Fibroblast of skin of right biceps (primary cell): ENCODE measurements around the gene SLC11A1.

ENCODE experiments used
- DNase-seq: peaks from one replicate; pipeline ENCODE4 v3.0.0-alpha.2; 2013

SLC11A1 gene

DNA sequence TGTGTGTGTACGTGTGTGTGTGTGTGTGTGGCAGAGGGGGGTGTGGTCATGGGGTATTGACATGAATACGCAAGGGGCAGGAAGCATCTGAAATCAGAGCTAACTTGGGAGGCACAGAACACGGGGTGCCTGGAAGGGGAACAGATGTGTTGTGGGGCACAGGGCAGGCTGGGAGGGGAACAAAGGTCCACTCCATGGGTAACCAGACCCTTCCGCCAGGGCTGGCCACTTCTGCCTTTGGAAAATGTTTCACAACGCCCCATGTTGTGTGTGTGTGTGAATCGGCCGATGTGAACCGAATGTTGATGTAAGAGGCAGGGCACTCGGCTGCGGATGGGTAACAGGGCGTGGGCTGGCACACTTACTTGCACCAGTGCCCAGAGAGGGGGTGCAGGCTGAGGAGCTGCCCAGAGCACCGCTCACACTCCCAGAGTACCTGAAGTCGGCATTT lies at the start of gene SLC11A1:
Gene SLC11A1 (plus strand): TSS at position 358 of the 451 bp plus-strand sequence. CDS start 96 bp downstream, outside the sequence.
- DNase-seq, result no peak

- DNase-seq, result no peak
Measured at GRCh38 chr2:218332288-218332687, 49.8 kb upstream of the SLC11A1 start.

DNA sequence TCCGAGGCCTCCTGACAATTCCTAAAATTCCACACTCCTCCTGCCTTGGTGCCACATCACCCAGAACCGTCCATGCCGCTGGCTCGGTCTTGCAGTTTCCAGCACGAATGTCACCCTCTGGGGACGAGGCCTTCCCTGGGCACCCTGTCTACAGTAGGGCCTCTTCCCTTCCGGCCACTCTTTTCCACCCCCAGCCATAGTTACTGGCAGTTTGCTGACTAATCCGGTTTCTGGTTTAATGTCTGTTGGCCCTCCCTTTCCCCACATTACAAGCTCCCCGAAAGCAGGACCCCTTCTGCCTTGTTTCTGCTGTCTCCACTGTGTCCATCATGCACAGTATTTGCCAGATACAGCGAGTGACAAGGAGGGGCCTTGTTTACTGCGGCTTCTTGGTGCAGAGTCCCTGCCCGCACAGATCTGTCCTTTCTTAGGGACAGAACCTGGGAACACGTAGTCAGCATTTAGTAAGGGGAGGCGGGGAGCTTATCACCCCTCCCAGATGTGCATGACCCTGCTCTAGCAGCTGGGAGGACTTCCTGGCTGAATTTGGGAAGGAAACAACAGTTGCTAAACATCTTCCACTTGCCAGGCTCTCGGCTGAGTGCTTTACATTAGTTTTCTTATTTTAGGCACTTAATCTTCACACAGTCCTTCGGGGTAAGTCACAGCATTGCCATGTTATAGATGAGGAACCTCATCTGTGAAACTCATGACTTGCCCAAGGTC lies 49.0 kb upstream of the SLC11A1 start:
- DNase-seq, result no peak

DNA sequence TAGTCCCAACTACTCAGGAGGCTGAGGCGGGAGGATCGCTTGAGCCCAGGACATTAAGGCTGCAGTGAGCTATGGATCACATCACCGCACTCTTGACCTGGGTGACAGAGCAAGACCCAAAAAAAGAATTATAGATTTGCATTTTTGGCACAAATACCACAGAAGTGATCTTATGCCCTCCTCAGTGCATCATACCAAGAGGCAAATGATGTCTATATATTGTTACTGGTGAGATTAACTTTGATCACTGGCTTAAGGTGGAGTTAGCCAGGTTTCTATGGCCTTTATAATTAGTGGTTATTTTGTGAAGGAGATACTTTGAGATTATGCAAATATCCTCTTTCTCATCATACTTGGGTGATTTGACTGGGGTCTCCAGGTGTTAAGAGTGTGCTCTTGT lies 47.5 kb upstream of the SLC11A1 start:
- DNase-seq, result no peak

DNA sequence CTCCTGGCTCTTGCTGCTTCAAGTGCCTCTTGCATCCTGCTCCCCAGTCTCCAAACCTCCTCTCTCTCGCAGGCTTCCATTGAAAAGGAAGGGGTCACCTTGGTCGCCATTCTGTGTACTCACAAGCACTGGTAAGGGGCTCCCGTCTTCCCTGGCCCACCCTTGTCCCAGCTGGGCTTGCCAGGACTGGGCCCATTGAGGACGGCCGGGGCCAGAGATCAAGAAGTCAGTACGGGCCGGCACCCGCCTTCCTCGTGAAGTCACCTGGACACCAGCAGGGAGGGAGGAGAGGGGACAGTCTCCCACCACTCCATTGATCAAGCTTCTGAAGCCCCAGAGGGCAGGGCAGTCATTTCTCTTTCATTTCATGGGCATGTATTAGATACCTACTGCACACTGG lies 41.4 kb upstream of the SLC11A1 start:
- no peak for DNase-seq

- no peak for DNase-seq
Measured at GRCh38 chr2:218341381-218341780, 40.7 kb upstream of the SLC11A1 start.

DNA sequence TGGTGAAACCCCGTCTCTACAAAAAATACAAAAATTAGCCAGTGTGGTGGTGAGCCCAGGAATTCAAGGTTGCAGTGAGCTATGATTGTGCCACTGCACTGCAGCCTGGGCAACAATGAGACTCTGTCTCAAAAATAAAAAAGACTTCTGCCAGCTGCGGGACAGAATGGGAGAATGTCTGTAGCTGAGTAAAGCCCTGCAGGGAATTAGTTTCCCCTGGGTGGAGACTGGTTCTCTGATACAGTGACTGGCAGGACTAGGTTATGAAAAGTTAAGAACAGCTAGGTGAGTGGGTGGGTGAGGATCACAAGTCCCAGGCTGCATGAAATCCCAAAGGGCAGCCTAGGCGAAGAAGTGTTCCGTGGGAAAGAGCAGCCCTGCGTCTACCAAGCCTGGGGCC lies 39.2 kb upstream of the SLC11A1 start:
- DNase-seq, result no peak

GRCh38 chr2:218343591-218343990 lies 38.5 kb upstream of the SLC11A1 start:
- DNase-seq, result peak; percentile 54

DNA sequence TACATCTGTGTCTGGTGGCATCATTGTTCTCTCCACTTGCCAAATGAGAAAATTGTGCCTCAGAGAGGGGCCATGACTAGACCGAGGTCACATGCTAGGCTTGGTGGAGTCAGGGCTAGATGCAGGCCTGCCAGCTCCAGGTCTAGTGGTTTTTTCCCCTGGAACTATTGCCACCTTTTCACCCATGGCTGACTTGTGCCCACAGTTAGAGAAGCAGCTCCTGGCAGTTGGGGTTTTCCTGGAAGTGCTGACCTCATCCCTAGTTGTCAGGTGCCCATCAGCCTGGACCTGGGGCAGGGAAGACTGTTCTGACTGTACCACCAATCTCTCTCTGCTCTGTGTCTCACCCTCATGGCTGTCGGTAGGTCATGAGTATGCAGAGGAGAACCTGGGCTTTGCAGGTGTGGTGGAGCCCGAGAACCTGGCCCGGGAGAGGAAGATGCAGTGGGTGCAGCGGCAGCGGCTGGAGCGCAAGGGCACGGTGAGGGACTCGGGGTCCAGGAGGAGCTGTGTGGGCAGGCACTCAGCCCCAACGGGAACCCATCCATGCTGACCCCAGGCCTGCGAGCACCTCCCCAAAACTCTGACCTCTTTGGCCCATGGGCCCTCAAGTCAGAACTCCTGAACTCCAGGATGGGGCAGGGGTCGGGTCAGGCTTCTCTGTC lies 37.9 kb upstream of the SLC11A1 start:
- no peak for DNase-seq

- DNase-seq, result no peak
Measured at GRCh38 chr2:218344755-218345417, 37.2 kb upstream of the SLC11A1 start.

GRCh38 chr2:218345491-218346236 lies 36.4 kb upstream of the SLC11A1 start:
- DNase-seq, result no peak

- DNase-seq, result no peak
Measured at GRCh38 chr2:218347172-218347571, 34.9 kb upstream of the SLC11A1 start.

GRCh38 chr2:218354045-218354444 lies 28.0 kb upstream of the SLC11A1 start:
- no peak for DNase-seq

DNA sequence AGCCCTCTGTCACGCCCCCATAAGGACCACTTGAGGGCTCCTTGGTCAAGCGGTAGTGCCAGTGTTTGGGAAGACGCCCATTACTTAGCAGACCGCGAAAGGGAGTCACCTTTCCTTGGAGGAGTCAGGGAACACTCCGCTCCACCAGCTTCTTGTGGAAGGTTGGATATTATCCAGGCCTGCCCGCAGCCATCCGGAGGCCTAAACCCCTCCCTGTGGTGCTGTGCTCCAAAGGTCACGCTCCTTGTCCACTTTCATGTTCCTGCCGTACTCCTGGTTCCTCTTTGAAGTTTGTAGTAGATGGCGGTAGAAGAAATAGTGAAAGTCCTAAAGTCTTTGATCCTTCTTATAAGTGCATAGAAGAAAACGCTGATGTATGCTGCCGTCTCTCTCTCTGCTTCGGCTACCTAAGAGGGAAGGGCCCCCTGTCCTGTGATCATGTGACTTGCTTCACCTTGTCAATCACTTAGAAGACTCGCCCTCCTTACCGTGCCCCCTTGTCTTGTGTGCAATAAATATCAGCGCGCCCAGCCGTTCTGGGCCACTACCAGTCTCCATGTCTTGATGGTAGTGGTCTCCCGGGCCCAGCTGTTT lies 27.1 kb upstream of the SLC11A1 start:
- DNase-seq, result no peak

DNA sequence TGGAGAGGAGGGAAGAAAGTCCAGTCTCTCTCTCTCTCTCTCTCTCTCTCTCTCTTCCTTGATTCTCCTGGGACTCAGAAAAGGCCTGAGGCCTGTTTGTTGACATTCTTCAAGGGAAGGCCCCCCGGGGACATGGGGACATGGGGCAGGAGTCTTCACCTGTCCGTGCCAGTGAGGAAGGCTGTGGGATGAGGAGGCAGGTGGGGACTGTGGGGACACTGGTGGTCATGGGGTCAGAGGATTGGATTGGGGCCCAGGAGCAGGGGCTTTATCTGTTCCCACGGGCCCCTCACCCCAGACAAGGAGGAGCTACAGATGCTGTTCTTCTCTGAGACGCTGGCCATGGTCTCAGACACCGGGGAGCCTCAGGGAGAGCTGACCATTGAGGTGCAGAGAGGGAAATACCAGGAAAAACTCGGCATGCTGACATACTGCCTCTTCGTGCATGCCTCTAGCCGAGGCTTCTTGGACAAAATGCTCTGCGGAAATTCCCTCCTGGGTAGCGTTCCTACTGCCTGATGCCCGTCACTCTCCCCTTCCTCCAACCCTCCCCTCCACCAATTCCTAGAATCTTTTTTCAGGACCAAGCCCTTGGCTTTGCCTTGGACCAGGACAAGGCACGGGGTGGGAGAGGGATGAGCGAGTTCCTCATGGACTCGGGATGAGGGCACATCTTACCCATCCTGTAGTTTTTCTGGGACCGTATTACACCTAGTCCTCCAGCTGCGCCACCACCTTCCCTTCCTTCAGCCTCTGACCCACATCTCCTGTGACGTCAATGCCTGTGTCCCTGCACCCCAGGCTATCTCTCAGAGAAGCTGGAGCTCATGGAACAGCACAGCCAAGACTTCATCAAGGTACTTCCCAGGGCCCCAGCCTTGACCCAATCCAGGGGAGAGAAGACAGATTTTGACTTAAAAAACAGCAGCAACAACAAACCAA lies 24.6 kb upstream of the SLC11A1 start:
- no peak for DNase-seq

- DNase-seq, result no peak
Measured at GRCh38 chr2:218360453-218360852, 21.6 kb upstream of the SLC11A1 start.

- DNase-seq, result no peak
Measured at GRCh38 chr2:218362606-218363005, 19.5 kb upstream of the SLC11A1 start.

DNA sequence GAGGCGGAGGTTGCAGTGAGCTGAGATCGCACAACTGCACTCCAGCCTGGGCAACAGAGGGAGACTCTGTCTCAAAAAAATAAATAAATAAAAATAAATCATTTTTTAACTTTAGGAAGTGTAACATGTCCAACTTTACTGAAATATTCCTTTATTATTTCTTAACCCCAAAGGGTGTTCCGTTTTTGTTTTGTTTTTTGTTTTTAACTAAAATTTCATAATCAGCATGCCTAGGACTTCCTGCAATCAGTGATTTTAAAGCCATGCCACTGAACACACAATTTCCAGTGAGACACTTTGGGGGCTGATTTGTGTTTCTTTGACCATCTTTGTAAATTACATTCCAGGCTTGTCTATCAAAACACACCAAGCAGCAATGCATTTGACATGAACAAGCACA lies 18.3 kb upstream of the SLC11A1 start:
- no peak for DNase-seq

DNA sequence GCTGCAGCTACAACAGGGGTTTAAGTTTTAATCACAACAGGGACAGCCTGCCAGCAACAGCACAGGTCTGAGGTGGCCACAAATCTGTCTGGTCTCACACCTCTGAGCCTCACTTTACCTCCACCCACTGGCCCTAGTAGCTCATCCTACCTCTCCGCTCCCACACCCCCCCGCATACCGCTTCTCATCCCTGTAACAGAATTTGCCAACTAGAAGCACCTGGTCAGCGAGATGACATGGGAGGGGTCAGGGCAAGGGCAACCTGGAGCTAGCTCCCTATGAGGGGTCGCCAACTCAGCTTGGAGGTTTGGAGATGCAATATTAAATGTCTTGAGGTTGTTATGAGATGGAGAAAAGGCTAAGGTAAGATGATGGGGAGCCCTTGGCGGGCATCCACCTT lies 17.9 kb upstream of the SLC11A1 start:
- DNase-seq, result no peak

DNA sequence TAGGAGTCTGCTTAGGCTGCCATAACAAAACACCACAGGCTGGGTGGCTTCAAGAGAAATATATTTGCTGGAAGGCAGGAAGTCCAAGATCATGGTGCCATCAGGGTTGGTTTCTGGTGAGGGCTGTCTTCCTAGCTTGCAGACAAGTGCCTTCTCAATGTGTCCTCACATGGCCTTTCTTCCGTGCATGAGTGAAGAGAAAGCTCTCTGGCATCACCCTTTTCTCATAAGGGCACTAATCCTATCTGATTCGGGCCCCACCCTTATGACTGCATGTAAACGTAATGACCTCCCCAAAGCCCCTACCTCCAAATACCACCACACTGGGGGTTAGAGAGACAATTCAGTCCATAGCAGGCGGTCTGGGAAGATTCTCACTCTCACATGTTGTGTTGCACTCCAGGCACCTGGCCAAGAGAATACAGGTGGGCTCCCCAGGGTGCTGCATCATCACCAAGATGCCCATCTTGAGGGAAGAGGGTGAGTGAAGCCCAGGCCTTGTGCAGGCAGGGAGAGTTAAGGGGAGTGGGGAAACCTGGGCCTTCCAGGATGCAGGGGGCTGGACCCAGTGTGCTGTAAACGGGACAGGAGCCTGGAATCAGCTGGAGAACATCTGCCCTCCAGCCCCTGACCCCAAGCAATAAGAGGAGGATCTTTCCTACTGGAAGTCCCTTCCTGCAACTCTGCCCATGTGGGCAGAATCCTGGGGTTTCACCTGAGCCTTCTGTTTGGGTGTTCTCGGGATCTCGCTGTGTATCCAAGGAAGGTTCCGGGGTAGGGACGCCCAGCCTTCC lies 15.3 kb upstream of the SLC11A1 start:
- DNase-seq, result no peak
